ENCODE data around the gene ASIC4.

ASIC4 gene

GRCh38 chr2:219570924-219571310 is 56.6 kb downstream of the ASIC4 start:
- no peak for DNase-seq

GRCh38 chr2:219571311-219572236 is 57.3 kb downstream of the ASIC4 start, which contains the start of gene OBSL1:
Gene OBSL1, minus strand, starts transcription at chr2:219571539. Its CDS starts 307 bp downstream, at chr2:219571232.
- DNase-seq, result no peak

GRCh38 chr2:219572237-219573001 is 58.1 kb downstream of the ASIC4 start, which contains the start of gene INHA:
Gene INHA, plus strand, starts transcription at chr2:219572310. Its CDS starts 65 bp downstream, at chr2:219572375.
- DNase-seq, result no peak

- DNase-seq, result no peak
Observed at GRCh38 chr2:219573166-219573565, 58.9 kb downstream of the ASIC4 start.

- DNase-seq, result no peak
Observed at GRCh38 chr2:219574484-219575311, 60.4 kb downstream of the ASIC4 start.

GRCh38 chr2:219575566-219576504 is 61.6 kb downstream of the ASIC4 start:
- DNase-seq, result no peak

GRCh38 chr2:219576505-219577388 is 62.5 kb downstream of the ASIC4 start:
- DNase-seq, result no peak

GRCh38 chr2:219578811-219579613 is 64.7 kb downstream of the ASIC4 start:
- no peak for DNase-seq

- DNase-seq, result no peak
Observed at GRCh38 chr2:219581346-219581745, 67.1 kb downstream of the ASIC4 start.
